GM23248 (cell line): ENCODE results near the gene DST. TPM values are rescaled to one million over a fixed set of nuclear protein-coding genes. Genes with fewer than 3 reads are reported as not detected.

Experiments used
- DNase-seq: peaks from one replicate; pipeline ENCODE4 v3.0.0-alpha.2; 2015
- H2AFZ ChIP-seq: fragments of 200-600 bp; sonication (generic); 2 replicates; pipeline ENCODE4 v1.6.1; 2016; ENCODE audit warnings: antibody characterized with exemption
- H3F3A ChIP-seq: fragments of 200-600 bp; sonication (generic); 2 replicates; pipeline ENCODE4 v1.6.1; 2016; ENCODE audit warnings: mild to moderate bottlenecking, antibody characterized with exemption, mixed run types; ENCODE audit not compliant: insufficient read depth
- H3K27ac ChIP-seq: fragments of 200-600 bp; sonication (generic); 2 replicates; pipeline ENCODE4 v1.5.1; 2016; ENCODE audit warnings: mild to moderate bottlenecking
- H3K27me3 ChIP-seq: fragments of 200-600 bp; sonication (generic); replicated peaks from 2 replicates; pipeline ENCODE4 v1.6.1; 2016; ENCODE audit warnings: mild to moderate bottlenecking; ENCODE audit not compliant: insufficient read depth
- H3K36me3 ChIP-seq: fragments of 200-600 bp; sonication (generic); 2 replicates; pipeline ENCODE4 v1.6.1; 2016; ENCODE audit warnings: low read depth, mild to moderate bottlenecking
- H3K4me1 ChIP-seq: fragments of 200-600 bp; sonication (generic); 2 replicates; pipeline ENCODE4 v1.6.1; 2016; ENCODE audit warnings: mild to moderate bottlenecking; ENCODE audit not compliant: insufficient read depth
- H3K4me2 ChIP-seq: fragments of 200-600 bp; sonication (generic); one replicate; pipeline ENCODE4 v1.6.1; 2016; ENCODE audit warnings: mild to moderate bottlenecking; ENCODE audit not compliant: unreplicated experiment
- H3K4me3 ChIP-seq: fragments of 200-600 bp; sonication (generic); 2 replicates; pipeline ENCODE4 v1.5.1; 2016; ENCODE audit warnings: mild to moderate bottlenecking
- H3K79me2 ChIP-seq: fragments of 200-600 bp; sonication (generic); 2 replicates; pipeline ENCODE4 v1.6.1; 2016; ENCODE audit warnings: mild to moderate bottlenecking; ENCODE audit not compliant: insufficient read depth
- H3K9ac ChIP-seq: fragments of 200-600 bp; sonication (generic); 2 replicates; pipeline ENCODE4 v1.6.1; 2016; ENCODE audit warnings: mild to moderate bottlenecking
- H3K9me2 ChIP-seq: fragments of 200-600 bp; sonication (generic); 2 replicates; pipeline ENCODE4 v1.6.1; 2016; ENCODE audit warnings: mixed run types, mild to moderate bottlenecking, moderate library complexity; ENCODE audit not compliant: insufficient read depth
- H3K9me3 ChIP-seq: fragments of 200-600 bp; sonication (generic); one replicate; pipeline ENCODE4 v1.6.1; 2017; ENCODE audit warnings: low read depth
- H4K20me1 ChIP-seq: fragments of 200-600 bp; sonication (generic); 2 replicates; pipeline ENCODE4 v1.6.0; 2016; ENCODE audit not compliant: insufficient read depth
- EZH2 ChIP-seq: fragments of 200-600 bp; sonication (generic); IDR thresholded peaks from 2 replicates; pipeline ENCODE4 v1.6.1; 2018; ENCODE audit warnings: antibody characterized with exemption, mild to moderate bottlenecking; ENCODE audit not compliant: insufficient read depth, poor library complexity, severe bottlenecking
- EZH2phosphoT487 ChIP-seq: fragments of 200-600 bp; sonication (generic); IDR thresholded peaks from 2 replicates; pipeline ENCODE4 v1.6.1; 2018; ENCODE audit warnings: antibody characterized with exemption, moderate library complexity, mild to moderate bottlenecking, low read depth; ENCODE audit not compliant: insufficient read depth
- WGBS, 2 experiments: methylation state at CpG; one replicate each; pipeline ENCODE4 v1.1.6; 2015 to 2017; ENCODE audit warnings: low lambda C conversion rate in 2 of 2, low coverage in 1 of 2; ENCODE audit errors: missing lambda C conversion rate in 2 of 2; 5-methylcytosine and 5-hydroxymethylcytosine counted together
- in situ Hi-C: fragments of 300-500 bp; cut with MboI; formaldehyde crosslinking; loops from 2 replicates; pipeline ENCODE4 v1.15.0; 2020
- polyA plus RNA-seq: library from polyadenylated mRNA; unstranded; fragments of >200 nt; fragmentation: Nextera tagmentation; extraction: Ambion mirVana; gene quantifications from 2 replicates; pipeline ENCODE4 v1.2.1, GENCODE V29; 2016
- total RNA-seq: library from RNA; depleted of rRNA; stranded (reverse); fragments of >200 nt; shearing (Covaris generic); gene quantifications from 2 replicates; pipeline ENCODE4 v1.2.3, GENCODE V29; 2014

The DST gene
- total and polyA plus RNA-seq, 2 experiments from 2014 or later, result 181 to 322 TPM

- no peak for TF ChIP-seq EZH2phosphoT487
- no peak for TF ChIP-seq EZH2
- Histone ChIP-seq H3K9me2 (no peaks in the 10 kb centered on the region), H3K36me3 (peaks cover 93% of the 10 kb centered on the region), H3K9ac (no peak overlapping the region), H3K27ac (peak overlapping the region; percentile 9; the same call in 1 of the 2 replicates), H3K79me2 (no peaks in the 10 kb centered on the region), H4K20me1 (no peaks in the 10 kb centered on the region), H3K4me1 (no peaks in the 10 kb centered on the region), H3K4me3 (no peak overlapping the region), H2AFZ (no peak overlapping the region), H3F3A (peaks cover 56% of the 10 kb centered on the region), H3K4me2 (no peak overlapping the region), H3K9me3 (no peaks in the 10 kb centered on the region), H3K27me3 (no peaks in the 10 kb centered on the region)
- in situ Hi-C loops, result no loop called here
- DNase-seq, result peak; percentile 48
- 58 to 61% methylated on average over 13 of the region's 13 CpGs for WGBS, 2 experiments
Measured at GRCh38 chr6:56459030-56459805, 183.5 kb downstream of the DST start.

GRCh38 chr6:56458324-56458884, 184.3 kb downstream of the DST start:
- Histone ChIP-seq H3K27me3 (no peaks in the 10 kb centered on the region), H3K79me2 (no peaks in the 10 kb centered on the region), H3K9me3 (no peaks in the 10 kb centered on the region), H3F3A (peaks cover 57% of the 10 kb centered on the region), H3K9ac (no peak overlapping the region), H4K20me1 (no peaks in the 10 kb centered on the region), H3K4me3 (no peak overlapping the region), H3K27ac (0 out of 2 replicates have a peak overlapping the region, but pooled peaks have one; percentile 9), H3K4me2 (no peak overlapping the region), H3K9me2 (no peaks in the 10 kb centered on the region), H3K4me1 (no peaks in the 10 kb centered on the region), H3K36me3 (peaks cover 92% of the 10 kb centered on the region), H2AFZ (no peak overlapping the region)
- no peak for TF ChIP-seq EZH2
- TF ChIP-seq EZH2phosphoT487, result no peak
- DNase-seq, result no peak
- in situ Hi-C loops, result no loop called here
- WGBS, 2 experiments, result 86 to 89% methylated on average over 5 of the region's 5 CpGs

- DNase-seq, result no peak
- H3K4me3 ChIP-seq, result no peak overlapping the region
- no peak for TF ChIP-seq EZH2phosphoT487
- TF ChIP-seq EZH2, result no peak
- H3K9me2 ChIP-seq, result no peaks in the 10 kb centered on the region
- 87 to 96% methylated on average over 2 of the region's 2 CpGs for WGBS, 2 experiments
- H3K9me3 ChIP-seq, result no peaks in the 10 kb centered on the region
- peaks cover 2% of the 10 kb centered on the region; the same call in 1 of the 2 replicates for H3K4me1 ChIP-seq
- peaks cover 76% of the 10 kb centered on the region for H3K36me3 ChIP-seq
- H3K4me2 ChIP-seq, result no peak overlapping the region
- no peaks in the 10 kb centered on the region for H3K79me2 ChIP-seq
- no peak overlapping the region for H3K27ac ChIP-seq
- H3F3A ChIP-seq, result peaks cover 54% of the 10 kb centered on the region
- in situ Hi-C loops, result no loop called here
- H2AFZ ChIP-seq, result no peak overlapping the region
- no peaks in the 10 kb centered on the region for H3K27me3 ChIP-seq
- no peak overlapping the region for H3K9ac ChIP-seq
- no peaks in the 10 kb centered on the region for H4K20me1 ChIP-seq
Measured at GRCh38 chr6:56456785-56457184, 185.9 kb downstream of the DST start.

- peaks cover 5% of the 10 kb centered on the region; the same call in 1 of the 2 replicates for H3K4me1 ChIP-seq
- H3K9me3 ChIP-seq, result no peaks in the 10 kb centered on the region
- H4K20me1 ChIP-seq, result no peaks in the 10 kb centered on the region
- no peaks in the 10 kb centered on the region for H3K9me2 ChIP-seq
- no peak overlapping the region for H3K4me2 ChIP-seq
- peaks cover 63% of the 10 kb centered on the region for H3F3A ChIP-seq
- WGBS, 2 experiments, result 39 to 43% methylated on average over 2 of the region's 2 CpGs
- H3K9ac ChIP-seq, result no peak overlapping the region
- H3K27ac ChIP-seq, result no peak overlapping the region
- no peaks in the 10 kb centered on the region for H3K27me3 ChIP-seq
- H3K79me2 ChIP-seq, result no peaks in the 10 kb centered on the region
- no peak overlapping the region for H2AFZ ChIP-seq
- H3K4me3 ChIP-seq, result no peak overlapping the region
- TF ChIP-seq EZH2phosphoT487 (no peak), EZH2 (no peak)
- in situ Hi-C loops, result no loop called here
- peak; percentile 23 for DNase-seq
- peaks cover 45% of the 10 kb centered on the region for H3K36me3 ChIP-seq
Measured at GRCh38 chr6:56450882-56451739, 191.6 kb downstream of the DST start.
